AG10803 (cell line): ENCODE measurements around the gene SLC25A34.

Source experiments
- DNase-seq: peaks from one replicate; pipeline ENCODE4 v3.0.0; 2010; ENCODE audit warnings: low read depth
- H3K4me3 ChIP-seq: 2 replicates; pipeline ENCODE4 v1.5.1; 2011; ENCODE audit warnings: mild to moderate bottlenecking, low read length, control low read depth
- TF ChIP-seq, protein P1 (sequence below): conservative IDR thresholded peaks from 2 replicates; pipeline ENCODE4 v1.5.1; 2011; ENCODE audit warnings: mild to moderate bottlenecking, low read length, control low read depth, inconsistent platforms

The SLC25A34 gene

DNA sequence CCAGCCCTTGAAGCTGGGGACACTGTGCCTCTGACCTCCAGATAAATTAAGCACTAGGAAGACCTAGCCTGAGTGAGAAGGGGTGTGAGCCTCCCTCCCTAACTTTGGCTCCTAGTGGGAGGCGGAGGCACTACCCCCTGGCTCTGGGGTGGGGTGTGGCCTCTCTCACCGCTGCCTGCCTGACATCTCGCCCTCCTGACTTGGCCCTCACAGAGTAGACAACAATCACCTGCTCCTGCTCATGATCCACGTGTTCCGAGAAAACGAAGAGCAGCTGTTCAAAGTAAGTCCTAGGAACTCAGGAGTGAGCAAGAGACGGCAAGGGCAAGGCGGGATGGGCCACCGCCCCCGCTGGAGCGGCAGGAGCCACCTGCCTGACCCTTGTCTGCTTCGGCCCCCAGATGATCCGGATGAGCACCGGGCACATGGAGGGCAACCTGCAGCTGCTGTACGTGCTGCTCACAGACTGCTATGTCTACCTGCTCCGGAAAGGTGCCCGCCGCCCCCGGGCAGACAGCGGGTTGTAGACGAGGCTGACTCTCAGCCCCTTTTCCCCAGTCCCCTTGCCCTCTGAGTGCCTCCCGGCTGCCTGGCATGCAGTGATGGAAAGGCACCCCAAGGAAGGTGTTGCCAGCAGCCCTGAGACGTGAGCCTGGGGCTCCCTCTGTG is 8.1 kb upstream of the SLC25A34 start:
- no peak overlapping the region for H3K4me3 ChIP-seq
- TF ChIP-seq, protein P1, sequence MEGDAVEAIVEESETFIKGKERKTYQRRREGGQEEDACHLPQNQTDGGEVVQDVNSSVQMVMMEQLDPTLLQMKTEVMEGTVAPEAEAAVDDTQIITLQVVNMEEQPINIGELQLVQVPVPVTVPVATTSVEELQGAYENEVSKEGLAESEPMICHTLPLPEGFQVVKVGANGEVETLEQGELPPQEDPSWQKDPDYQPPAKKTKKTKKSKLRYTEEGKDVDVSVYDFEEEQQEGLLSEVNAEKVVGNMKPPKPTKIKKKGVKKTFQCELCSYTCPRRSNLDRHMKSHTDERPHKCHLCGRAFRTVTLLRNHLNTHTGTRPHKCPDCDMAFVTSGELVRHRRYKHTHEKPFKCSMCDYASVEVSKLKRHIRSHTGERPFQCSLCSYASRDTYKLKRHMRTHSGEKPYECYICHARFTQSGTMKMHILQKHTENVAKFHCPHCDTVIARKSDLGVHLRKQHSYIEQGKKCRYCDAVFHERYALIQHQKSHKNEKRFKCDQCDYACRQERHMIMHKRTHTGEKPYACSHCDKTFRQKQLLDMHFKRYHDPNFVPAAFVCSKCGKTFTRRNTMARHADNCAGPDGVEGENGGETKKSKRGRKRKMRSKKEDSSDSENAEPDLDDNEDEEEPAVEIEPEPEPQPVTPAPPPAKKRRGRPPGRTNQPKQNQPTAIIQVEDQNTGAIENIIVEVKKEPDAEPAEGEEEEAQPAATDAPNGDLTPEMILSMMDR = no peak
- DNase-seq = no peak

DNA sequence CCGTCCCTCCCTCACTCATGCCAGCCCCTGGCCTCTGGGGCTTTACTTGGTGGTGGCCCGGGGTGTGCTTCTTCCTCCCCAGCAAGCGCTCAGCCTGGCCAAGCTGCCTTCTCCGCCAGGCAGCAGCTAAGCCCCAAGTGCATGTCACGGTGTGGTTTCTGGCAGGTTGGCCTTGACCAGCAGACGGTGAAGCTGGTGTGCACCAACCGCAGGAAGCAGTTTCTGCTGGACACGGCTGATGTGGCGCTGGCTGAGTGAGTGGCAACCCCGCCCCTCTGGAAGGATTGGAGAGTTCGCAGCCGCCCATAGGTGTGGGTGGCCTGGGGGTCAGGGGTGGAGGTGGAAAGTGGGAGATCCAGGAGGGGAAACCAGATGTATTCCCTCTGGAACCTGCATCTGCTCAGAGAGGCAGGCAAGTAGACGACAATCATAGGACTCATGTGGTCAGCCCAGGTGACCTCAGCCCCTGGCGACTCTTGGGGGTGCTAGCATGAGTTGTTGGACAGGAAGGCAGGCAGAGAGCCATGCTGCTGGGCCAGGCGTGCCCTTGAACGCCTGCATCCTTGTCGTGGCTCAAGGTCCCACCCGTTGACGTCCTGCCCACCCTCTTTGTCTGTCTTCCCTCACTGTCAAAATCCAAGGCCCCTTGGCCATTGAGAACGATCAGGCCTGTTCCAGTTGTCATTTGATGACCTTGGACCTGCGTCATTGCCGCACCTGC is 7.0 kb upstream of the SLC25A34 start:
- H3K4me3 ChIP-seq = no peak overlapping the region
- TF ChIP-seq, protein P1 = no peak
- no peak for DNase-seq

DNA sequence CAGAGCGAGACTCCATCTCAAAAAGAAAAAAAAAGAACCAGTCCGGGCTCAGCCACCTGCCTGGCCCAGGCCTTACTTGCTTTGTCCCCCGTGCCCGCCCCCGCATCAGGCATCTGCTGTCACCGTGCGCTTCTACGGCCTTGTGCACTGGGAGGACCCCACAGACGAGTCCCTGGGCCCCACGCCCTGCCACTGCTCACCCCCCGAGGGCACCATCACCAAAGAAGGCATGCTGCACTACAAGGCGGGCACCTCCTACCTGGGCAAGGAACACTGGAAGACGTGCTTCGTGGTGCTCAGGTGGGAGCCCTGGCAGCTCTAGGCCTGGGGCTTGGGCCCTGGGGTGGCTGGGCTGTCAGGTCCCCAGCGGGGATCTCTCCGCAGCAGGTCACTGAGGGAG is 5.6 kb upstream of the SLC25A34 start:
- TF ChIP-seq, protein P1 = no peak
- no peak for DNase-seq
- no peak overlapping the region for H3K4me3 ChIP-seq

DNA sequence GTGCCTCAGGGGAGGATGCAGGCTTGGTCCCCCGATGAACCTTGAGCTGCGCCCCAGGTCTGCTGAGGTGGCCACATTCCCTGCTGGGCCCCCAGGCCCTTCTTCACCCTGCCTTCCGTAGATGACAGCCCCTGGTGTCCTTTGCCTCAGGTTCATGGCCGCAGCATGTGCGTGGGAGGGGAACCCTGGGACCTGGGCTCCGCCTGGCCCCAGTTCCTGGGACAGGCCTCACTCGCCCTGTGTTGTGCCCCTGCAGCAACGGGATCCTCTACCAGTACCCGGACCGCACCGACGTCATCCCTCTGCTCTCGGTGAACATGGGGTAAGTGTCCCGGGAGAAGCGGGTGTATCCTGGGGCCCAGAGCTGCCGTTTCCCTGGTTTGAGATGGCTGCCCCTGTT is 5.1 kb upstream of the SLC25A34 start:
- TF ChIP-seq, protein P1 = no peak
- DNase-seq = no peak
- no peak overlapping the region for H3K4me3 ChIP-seq

DNA sequence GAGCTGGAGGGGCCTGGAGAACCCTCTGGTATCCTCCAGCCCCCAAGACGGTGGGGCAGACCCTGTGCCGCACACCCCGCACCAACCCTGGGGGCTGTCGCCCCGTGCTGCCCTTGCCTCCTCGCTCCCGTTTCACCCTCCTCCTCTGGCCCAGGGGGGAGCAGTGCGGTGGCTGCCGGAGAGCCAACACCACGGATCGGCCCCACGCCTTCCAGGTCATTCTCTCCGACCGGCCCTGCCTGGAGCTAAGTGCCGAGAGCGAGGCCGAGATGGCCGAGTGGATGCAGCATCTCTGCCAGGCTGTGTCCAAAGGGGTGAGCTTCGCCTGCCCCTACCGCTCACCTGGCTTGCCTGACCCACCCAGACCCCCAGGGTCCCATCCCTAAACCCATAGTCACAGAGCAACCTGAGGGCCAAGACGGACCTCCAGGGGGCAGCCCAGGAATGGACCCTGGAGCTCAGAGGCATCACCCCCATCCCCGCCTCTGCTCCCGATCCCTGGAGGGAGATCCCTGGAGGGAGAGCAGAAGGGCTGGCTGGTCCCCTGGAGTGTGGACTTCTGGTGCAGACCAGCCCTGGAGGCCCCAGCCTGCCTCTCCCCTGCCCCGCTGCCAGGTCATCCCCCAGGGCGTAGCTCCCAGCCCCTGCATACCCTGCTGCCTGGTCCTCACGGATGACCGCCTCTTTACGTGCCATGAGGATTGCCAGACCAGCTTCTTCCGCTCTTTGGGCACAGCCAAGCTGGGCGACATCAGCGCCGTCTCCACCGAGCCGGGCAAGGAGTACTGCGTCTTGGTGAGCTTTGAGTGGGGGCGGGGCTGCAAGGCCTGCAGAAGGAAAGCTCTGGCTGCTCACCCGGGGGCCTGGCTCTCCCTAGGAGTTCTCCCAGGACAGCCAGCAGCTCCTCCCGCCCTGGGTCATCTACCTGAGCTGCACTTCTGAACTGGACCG is 4.0 kb upstream of the SLC25A34 start:
- no peak overlapping the region for H3K4me3 ChIP-seq
- DNase-seq = no peak
- TF ChIP-seq, protein P1 = no peak

DNA sequence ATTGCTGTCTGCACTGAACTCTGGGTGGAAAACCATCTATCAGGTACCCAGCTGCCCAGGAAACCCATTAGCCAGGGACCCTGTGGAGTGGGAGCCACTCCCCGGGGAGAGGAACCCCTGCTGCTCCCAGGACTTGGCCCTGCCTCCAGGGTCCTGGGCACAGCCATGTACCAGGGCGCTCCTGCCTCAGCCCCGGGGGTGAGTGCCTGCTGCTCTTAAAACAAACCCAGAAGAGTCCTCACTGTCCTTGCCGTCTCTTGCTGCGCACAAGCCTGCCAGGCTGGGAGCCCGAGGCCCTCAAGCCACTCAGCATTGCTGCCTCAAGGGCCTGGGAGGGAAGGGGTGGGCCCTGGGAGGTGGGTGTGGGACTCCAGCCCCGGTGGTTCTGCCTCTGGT is 3.4 kb upstream of the SLC25A34 start:
- TF ChIP-seq, protein P1 = no peak
- H3K4me3 ChIP-seq = no peak overlapping the region
- no peak for DNase-seq
